Myocyte (in vitro differentiated cells): ENCODE data around the gene PCDHGC5. TPM values are rescaled to one million over a fixed set of nuclear protein-coding genes. Genes with fewer than 3 reads are reported as not detected.

Experiments
- DNase-seq: peaks from one replicate; pipeline ENCODE4 v3.0.0-alpha.2; 2012; ENCODE audit warnings: low read depth
- polyA plus RNA-seq: library from polyadenylated mRNA; unstranded; fragments of >200 nt; gene quantifications from one replicate; pipeline ENCODE4 v1.2.1, GENCODE V29; 2012; ENCODE audit warnings: missing spikeins
- total RNA-seq: library from RNA; depleted of rRNA; stranded (reverse); fragments of >200 nt; gene quantifications from 2 replicates; pipeline ENCODE4 v1.2.3, GENCODE V29; 2014

Gene PCDHGC5
- total RNA-seq: 2.0 and 2.6 TPM in 2 replicates
- polyA plus RNA-seq: 2.8 TPM

DNA sequence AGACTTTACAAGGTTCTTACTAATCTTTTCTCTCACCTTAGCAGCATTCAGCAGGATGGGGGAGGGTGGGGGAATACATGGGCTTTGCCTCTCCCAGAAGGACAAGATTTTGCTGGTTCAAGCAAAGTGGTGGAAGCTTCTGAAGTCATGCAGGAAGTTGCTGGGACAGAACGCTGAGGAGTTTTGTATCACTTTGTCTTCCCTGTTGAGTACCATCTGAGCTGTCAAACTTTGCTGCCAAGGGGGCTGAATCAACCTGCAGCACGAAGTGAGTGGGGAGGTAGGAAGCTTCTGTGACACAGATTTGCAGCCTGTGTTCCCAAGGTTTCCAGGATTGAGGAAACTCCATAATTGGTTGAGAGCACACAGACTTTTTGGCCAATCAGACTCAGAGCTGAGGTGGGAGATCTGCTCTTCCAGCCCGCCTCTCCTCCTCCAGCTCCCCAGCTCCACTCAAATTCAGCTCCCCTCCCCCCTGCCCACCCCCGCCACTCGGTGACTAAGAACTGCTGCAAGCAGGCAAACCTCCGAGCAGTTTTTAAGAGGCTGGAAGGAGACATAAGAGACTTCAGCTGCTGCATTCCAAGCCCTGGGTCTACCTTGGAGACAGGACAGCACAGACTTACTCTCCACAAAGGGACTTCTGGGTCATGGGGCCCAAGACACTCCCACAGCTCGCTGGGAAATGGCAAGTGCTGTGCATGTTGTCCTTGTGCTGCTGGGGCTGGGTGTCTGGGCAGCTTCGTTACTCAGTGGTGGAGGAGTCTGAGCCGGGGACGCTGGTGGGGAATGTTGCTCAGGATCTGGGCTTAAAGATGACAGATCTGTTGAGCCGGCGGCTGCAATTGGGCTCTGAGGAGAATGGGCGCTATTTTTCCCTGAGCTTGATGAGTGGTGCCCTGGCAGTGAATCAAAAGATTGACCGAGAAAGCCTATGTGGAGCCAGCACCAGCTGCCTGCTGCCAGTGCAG lies at the start of gene PCDHGC5:
Gene PCDHGC5, plus strand, starts transcription at position 491 of the 971 bp plus-strand sequence. Its CDS starts 160 bp downstream, at position 651.
- peak; percentile 65 for DNase-seq

DNA sequence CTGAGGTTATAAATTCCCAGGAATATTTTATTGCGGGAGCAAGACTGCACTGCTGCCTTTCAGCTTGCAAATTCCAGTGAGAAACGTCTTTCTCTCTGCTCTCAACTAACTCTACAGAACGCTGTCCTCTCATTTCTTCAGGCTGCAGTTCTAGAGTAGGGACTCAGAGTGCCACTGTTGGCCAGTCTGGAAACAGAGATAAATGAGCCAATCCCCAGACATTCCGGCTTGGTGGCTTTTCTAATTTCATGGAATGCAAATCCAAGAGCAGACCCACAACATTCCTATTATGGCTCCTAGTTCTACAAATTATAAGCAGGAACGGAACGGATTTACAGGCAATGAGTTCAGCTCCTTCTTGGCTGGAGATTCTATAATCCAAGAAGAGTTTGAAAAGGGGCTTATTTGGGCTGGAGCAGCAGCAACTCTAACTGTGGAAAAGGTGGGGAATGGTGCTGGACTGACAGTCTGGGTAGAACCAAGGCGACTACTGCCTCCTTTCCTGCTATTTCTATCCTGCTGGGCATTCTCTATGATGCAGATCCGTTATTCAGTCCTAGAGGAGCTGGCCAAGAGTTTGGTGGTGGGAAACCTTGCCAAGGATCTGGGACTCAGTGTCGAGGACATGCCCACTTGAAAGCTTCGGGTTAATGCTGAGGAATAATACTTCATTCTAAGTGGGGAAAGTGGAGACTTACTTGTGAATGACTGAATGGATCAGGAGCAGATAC lies 49.3 kb upstream of the PCDHGC5 start:
- peak; percentile 26 for DNase-seq

- no peak for DNase-seq
Measured at GRCh38 chr5:141440341-141440740, 48.5 kb upstream of the PCDHGC5 start.

- no peak for DNase-seq
Measured at GRCh38 chr5:141441571-141442170, 47.2 kb upstream of the PCDHGC5 start.

DNA sequence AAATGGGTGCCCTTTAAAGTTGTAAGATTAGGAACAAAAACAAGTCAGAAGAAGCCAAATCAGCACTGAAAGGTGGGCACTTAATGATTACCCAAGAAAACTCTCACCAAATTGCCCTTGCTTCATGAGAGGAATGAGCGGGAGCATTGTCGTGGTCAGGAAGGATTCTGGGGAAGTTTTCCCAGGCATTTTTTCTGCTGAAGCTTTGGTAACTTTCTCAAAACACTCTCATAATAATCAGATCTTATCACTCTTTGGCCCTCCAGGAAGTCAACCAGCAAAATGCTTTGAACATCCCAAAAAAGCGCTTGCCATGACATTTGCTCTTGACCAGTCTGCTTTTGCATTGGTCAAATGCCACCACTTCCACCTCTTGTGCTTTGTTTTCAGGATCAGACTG lies 23.5 kb upstream of the PCDHGC5 start:
- no peak for DNase-seq

DNA sequence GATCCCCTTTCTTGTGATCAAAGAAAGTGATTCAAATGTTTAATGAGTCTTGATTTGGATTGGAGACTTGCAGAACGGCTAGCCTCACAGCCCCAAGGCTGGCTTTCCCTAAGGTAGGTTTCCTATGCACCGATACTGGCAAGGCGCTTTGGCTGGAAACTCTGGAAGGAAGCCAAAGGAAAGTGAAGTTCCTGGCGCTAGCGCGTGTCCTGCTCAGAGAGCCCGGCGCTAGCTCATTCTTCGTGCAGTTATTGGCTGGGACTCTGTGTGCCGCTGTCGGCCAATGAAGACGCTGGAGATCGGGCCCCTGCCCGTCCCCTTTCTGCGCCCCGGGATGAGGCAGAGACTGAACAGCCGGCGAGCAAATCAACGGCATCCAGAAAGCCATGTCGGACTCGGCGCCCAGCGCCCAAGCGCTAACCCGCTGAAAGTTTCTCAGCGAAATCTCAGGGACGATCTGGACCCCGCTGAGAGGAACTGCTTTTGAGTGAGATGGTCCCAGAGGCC lies 13.2 kb upstream of the PCDHGC5 start, which contains the start of gene PCDHGC3:
Gene PCDHGC3, plus strand, starts transcription at position 342 of the 507 bp plus-strand sequence. Its CDS starts 151 bp downstream, at position 493.
- DNase-seq: peak; percentile 98

DNA sequence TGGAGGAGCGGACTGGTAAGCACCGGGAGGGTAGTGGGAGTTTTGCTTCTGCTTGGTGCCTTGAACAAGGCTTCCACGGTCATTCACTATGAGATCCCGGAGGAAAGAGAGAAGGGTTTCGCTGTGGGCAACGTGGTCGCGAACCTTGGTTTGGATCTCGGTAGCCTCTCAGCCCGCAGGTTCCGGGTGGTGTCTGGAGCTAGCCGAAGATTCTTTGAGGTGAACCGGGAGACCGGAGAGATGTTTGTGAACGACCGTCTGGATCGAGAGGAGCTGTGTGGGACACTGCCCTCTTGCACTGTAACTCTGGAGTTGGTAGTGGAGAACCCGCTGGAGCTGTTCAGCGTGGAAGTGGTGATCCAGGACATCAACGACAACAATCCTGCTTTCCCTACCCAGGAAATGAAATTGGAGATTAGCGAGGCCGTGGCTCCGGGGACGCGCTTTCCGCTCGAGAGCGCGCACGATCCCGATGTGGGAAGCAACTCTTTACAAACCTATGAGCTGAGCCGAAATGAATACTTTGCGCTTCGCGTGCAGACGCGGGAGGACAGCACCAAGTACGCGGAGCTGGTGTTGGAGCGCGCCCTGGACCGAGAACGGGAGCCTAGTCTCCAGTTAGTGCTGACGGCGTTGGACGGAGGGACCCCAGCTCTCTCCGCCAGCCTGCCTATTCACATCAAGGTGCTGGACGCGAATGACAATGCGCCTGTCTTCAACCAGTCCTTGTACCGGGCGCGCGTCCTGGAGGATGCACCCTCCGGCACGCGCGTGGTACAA lies 12.6 kb upstream of the PCDHGC5 start:
- peak; percentile 84 for DNase-seq

- no peak for DNase-seq
Measured at GRCh38 chr5:141477044-141477575, 11.8 kb upstream of the PCDHGC5 start.

- DNase-seq: no peak
Measured at GRCh38 chr5:141477815-141478214, 11.1 kb upstream of the PCDHGC5 start.

GRCh38 chr5:141478321-141478945 lies 10.4 kb upstream of the PCDHGC5 start:
- peak; percentile 51 for DNase-seq

- no peak for DNase-seq
Measured at GRCh38 chr5:141479776-141480175, 9.1 kb upstream of the PCDHGC5 start.

DNA sequence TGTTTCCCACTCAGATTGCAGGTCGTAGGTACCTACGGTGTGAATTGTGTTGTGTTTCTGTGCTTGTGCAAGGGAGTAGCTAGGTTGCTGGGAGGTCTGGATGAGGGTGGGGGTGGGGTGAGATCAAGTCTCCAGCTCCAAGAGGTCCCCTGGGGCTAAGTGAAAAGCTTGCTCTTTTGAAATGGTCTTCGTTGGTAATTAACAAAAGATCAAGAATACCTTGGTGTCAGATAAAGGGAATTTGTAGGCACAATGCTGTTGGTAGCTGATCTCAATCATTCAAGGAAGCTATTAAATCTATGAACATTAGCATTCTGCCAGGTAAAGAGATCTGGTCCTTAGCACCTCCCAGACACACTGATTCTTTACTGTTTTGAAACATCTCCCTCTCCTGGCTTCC lies 5.0 kb upstream of the PCDHGC5 start:
- no peak for DNase-seq

DNA sequence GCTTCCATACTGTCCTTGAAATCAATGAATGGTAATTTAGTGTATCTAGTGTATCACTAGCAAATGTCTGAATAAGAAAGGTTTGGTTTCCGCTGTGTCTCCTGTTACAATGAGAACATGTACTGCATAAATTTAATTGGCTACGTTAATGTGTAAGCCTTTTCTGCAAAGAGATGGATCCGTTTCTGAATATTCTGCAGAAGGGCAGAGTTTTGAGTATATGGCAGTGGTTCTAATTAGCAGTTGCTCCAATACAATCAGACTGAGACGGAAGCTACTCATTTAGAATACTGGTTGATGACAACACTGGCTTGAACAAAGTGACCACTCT lies 4.6 kb upstream of the PCDHGC5 start:
- no peak for DNase-seq

- DNase-seq: no peak
Measured at GRCh38 chr5:141484641-141485311, 4.1 kb upstream of the PCDHGC5 start, which contains the start of gene PCDHGC4. Gene PCDHGC4, plus strand, starts transcription at chr5:141485030. Its CDS starts 144 bp downstream, at chr5:141485174.

GRCh38 chr5:141485321-141486055 lies 3.4 kb upstream of the PCDHGC5 start:
- DNase-seq: no peak

DNA sequence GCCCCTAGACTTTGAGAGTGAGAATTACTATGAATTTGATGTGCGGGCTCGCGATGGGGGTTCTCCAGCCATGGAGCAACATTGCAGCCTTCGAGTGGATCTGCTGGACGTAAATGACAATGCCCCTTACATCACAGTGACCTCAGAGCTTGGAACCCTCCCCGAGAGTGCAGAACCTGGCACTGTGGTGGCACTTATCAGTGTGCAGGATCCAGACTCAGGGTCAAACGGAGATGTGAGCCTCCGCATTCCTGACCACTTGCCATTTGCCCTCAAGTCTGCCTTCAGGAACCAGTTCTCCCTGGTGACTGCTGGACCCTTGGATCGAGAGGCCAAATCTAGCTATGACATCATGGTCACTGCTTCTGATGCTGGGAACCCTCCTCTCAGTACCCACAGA lies 2.8 kb upstream of the PCDHGC5 start:
- DNase-seq: no peak

GRCh38 chr5:141487131-141487530 lies 1.8 kb upstream of the PCDHGC5 start:
- no peak for DNase-seq

DNA sequence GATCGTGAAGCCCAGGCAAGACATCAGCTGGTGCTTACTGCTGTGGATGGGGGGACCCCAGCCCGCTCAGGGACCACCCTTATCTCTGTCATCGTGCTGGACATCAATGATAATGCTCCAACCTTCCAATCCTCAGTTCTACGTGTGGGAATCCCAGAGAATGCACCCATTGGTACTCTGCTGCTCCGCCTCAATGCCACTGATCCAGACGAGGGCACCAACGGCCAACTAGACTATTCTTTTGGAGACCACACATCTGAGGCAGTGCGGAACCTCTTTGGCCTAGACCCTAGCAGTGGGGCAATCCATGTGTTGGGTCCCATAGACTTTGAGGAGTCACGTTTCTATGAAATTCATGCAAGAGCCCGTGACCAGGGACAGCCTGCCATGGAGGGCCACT lies 960 bp downstream of the PCDHGC5 start:
- DNase-seq: no peak

DNA sequence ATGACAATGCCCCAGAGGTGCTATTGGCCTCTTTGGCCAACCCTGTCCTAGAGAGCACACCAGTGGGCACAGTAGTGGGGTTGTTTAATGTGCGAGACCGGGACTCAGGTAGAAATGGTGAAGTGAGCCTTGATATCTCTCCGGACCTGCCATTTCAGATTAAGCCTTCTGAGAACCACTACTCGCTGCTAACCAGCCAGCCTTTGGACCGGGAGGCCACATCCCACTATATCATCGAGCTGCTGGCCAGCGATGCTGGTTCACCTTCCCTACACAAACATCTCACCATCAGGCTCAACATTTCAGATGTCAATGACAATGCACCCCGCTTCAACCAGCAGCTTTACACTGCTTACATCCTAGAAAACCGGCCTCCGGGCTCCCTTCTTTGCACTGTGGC lies 1.4 kb downstream of the PCDHGC5 start:
- no peak for DNase-seq
